Fibroblast of pulmonary artery (primary cell): Measurements from ENCODE around the gene ASF1B.

Experiments
- DNase-seq: peaks from one replicate; pipeline ENCODE4 v3.0.0-alpha.2; 2010; ENCODE audit warnings: low read depth
- H3K4me3 ChIP-seq: replicated peaks from 2 replicates; pipeline ENCODE4 v1.5.1; 2011; ENCODE audit warnings: low read depth, mild to moderate bottlenecking, control low read depth, low read length, moderate library complexity
- TF ChIP-seq, protein P1 (sequence below): IDR thresholded peaks from 2 replicates; pipeline ENCODE4 v1.5.1; 2011; ENCODE audit warnings: mild to moderate bottlenecking, control low read depth, low read length, inconsistent platforms; ENCODE audit errors: missing control alignments

Gene ASF1B

GRCh38 chr19:14102102-14102696 is 34.2 kb downstream of the ASF1B start:
- DNase-seq, result no peak
- TF ChIP-seq, protein P1, sequence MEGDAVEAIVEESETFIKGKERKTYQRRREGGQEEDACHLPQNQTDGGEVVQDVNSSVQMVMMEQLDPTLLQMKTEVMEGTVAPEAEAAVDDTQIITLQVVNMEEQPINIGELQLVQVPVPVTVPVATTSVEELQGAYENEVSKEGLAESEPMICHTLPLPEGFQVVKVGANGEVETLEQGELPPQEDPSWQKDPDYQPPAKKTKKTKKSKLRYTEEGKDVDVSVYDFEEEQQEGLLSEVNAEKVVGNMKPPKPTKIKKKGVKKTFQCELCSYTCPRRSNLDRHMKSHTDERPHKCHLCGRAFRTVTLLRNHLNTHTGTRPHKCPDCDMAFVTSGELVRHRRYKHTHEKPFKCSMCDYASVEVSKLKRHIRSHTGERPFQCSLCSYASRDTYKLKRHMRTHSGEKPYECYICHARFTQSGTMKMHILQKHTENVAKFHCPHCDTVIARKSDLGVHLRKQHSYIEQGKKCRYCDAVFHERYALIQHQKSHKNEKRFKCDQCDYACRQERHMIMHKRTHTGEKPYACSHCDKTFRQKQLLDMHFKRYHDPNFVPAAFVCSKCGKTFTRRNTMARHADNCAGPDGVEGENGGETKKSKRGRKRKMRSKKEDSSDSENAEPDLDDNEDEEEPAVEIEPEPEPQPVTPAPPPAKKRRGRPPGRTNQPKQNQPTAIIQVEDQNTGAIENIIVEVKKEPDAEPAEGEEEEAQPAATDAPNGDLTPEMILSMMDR, result no peak
- no peak overlapping the region for H3K4me3 ChIP-seq

DNA sequence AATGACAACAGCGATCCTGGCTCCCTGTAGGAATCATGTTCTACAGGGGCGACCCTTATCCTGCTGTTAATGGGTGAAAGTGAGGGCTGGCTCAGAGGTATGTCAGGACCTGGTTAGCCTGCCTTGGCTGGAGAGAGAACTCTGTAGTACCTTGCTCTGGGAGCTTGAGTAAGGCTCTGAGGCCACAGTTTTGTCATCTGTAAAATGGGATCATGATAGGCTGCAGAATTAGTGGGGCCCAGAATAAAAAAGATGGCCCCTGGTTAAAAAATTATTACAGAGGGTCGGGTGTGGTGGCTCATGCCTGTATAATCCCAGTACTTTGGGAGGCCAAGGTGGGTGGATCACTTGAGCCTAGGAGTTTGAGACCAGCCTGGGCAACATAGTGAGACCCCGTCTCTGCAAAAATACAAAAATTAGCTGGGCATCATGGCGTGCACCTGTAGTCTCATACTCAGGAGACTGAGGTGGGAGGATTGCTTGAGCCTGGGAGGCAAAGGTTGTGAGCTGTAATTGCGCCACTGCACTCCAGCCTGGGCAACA is 35.3 kb downstream of the ASF1B start:
- no peak overlapping the region for H3K4me3 ChIP-seq
- DNase-seq, result no peak
- TF ChIP-seq, protein P1, result no peak

- TF ChIP-seq, protein P1, result peak; percentile 24
- H3K4me3 ChIP-seq, result no peak overlapping the region
- DNase-seq, result no peak
Observed at GRCh38 chr19:14097532-14098151, 38.7 kb downstream of the ASF1B start.

DNA sequence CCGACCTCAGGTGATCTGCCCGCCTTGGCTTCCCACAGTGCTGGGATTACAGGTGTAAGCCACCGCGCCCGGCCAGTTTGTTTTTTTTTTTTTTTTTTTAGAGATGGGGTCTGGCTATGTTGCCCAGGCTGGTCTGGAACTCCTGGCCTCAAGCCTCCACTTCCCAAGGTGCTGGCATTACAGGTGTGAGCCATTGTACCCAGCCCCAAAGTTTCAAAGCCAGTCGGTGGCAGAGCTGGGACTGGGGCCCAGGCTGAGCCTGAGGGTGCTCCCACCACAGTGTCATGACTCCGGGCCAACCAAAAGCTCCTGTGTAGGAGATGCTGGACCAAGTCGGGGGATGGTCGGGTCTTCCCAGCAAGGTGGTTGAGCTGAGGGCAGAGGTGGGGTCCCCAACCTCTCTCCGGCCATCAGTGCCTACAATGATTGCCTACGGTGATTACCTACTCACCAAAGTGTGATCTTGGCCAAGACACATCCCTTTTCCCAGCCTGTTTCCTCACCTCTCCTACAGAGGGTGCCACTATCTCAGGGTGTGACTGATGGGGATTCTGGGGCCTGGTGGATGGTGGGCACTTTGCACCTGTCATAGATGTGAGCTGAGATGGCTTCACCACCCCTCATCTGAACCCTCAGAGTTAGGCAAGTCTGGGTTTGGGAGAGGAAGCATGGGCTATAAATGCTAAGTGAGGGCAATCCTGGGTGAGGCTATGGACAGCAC is 40.0 kb downstream of the ASF1B start:
- no peak for DNase-seq
- no peak overlapping the region for H3K4me3 ChIP-seq
- TF ChIP-seq, protein P1, result peak; percentile 8

GRCh38 chr19:14094854-14095253 is 41.5 kb downstream of the ASF1B start:
- TF ChIP-seq, protein P1, result no peak

DNA sequence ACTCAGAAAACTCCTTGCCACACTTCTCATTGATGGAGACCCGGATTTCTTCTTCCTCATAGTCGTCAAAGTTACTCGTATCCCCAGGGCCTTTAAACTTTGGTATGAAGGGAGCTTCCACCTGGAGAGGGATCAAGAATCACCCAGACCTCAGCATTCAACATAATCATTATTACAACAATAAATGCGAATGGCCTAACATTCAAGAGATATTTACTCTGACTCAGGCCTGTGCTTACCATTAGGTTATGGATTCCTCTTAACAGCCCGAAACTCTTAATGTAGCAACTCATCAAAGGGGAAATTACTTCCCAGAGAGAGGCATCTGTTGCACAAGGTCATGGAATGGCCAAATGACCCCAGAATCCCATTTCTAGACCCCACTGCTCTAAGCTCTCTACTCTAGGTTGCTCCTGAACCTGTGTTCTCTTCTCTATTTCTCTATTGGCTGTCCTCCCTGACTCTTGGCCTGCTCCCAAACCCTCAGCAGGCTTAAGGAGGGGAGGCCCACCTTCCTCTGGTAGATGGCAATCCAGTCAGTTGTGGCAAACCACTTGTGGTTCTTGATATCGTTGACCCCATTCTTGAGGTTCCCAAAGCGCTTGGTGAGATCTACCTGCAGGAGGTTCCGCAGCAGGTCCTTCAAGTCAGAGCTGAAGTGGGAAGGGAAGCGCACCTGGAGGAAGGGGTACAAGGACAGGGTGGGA is 43.1 kb downstream of the ASF1B start:
- no peak for DNase-seq
- TF ChIP-seq, protein P1, result no peak

More at GRCh38 chr19:14094854-14095253, 41.5 kb downstream of the ASF1B start:
- no peak for DNase-seq
- no peak overlapping the region for H3K4me3 ChIP-seq

More for the DNA sequence above, 43.1 kb downstream of the ASF1B start:
- H3K4me3 ChIP-seq, result no peak overlapping the region
